Neural crest cell (in vitro differentiated cells): ENCODE measurements around the gene ASCC3. TPM values are rescaled to one million over a fixed set of nuclear protein-coding genes. Genes with fewer than 3 reads are reported as not detected.
"Not testable (repeated sequence)": the region's sequence is repeated elsewhere in the genome, so short reads cannot be mapped to it uniquely, and the experiment has no call there.

Experiments used
- DNase-seq: peaks from one replicate; pipeline ENCODE4 v3.0.0; 2021; ENCODE audit warnings: low read depth, mixed read lengths, low spot score
- H3K27ac Mint-ChIP-seq: one replicate; pipeline ENCODE4 v1.8.0; 2021; ENCODE audit warnings: mild to moderate bottlenecking, mixed read lengths; ENCODE audit not compliant: unreplicated experiment
- H3K27me3 Mint-ChIP-seq: 2 replicates; pipeline ENCODE4 v1.8.0; 2021; ENCODE audit warnings: low read depth, mild to moderate bottlenecking, mixed read lengths
- H3K36me3 Mint-ChIP-seq: 2 replicates; pipeline ENCODE4 v1.8.0; 2021; ENCODE audit warnings: low read depth, mild to moderate bottlenecking, mixed read lengths
- H3K4me1 Mint-ChIP-seq: 2 replicates; pipeline ENCODE4 v1.8.0; 2021; ENCODE audit warnings: mixed read lengths
- H3K4me3 Mint-ChIP-seq: one replicate; pipeline ENCODE4 v1.8.0; 2021; ENCODE audit warnings: mild to moderate bottlenecking, mixed read lengths
- H3K9me3 Mint-ChIP-seq: 2 replicates; pipeline ENCODE4 v1.8.0; 2021; ENCODE audit warnings: mixed read lengths
- CTCF ChIP-seq: fragments of 200-600 bp; sonication (generic); conservative IDR thresholded peaks from 2 replicates; pipeline ENCODE4 v1.5.0; 2021; ENCODE audit warnings: antibody characterized with exemption, mild to moderate bottlenecking
- total RNA-seq: library from RNA; stranded (reverse); gene quantifications from 2 replicates; pipeline ENCODE4 v1.2.1, GENCODE V29; 2021

Gene ASCC3
- total RNA-seq, 1 donor from 2014 or later: 31.4 TPM

GRCh38 chr6:100763617-100764241 lies 117.4 kb downstream of the ASCC3 start:
- H3K36me3 Mint-ChIP-seq: peaks cover 57% of the 10 kb centered on the region
- H3K27me3 Mint-ChIP-seq: no peaks in the 10 kb centered on the region
- H3K9me3 Mint-ChIP-seq: peaks cover 12% of the 10 kb centered on the region
- DNase-seq: no peak
- H3K4me1 Mint-ChIP-seq: no peaks in the 10 kb centered on the region
- H3K4me3 Mint-ChIP-seq: no peak overlapping the region
- H3K27ac Mint-ChIP-seq: no peak overlapping the region
- TF ChIP-seq CTCF: no peak

GRCh38 chr6:100761841-100762240 lies 119.3 kb downstream of the ASCC3 start:
- Mint-ChIP-seq H3K27me3 (no peaks in the 10 kb centered on the region), H3K4me3 (no peak overlapping the region), H3K4me1 (no peaks in the 10 kb centered on the region), H3K36me3 (peaks cover 70% of the 10 kb centered on the region), H3K9me3 (peaks cover 16% of the 10 kb centered on the region), H3K27ac (no peak overlapping the region)
- DNase-seq: no peak
- TF ChIP-seq CTCF: no peak

GRCh38 chr6:100758386-100758785 lies 122.7 kb downstream of the ASCC3 start:
- H3K4me1 Mint-ChIP-seq, H3K27me3 Mint-ChIP-seq, DNase-seq, H3K4me3 Mint-ChIP-seq, H3K27ac Mint-ChIP-seq, H3K9me3 Mint-ChIP-seq: not testable (repeated sequence)
- H3K36me3 Mint-ChIP-seq: peaks cover 58% of the 10 kb centered on the region

- TF ChIP-seq CTCF: no peak
- no peak overlapping the region for H3K4me3 Mint-ChIP-seq
- no peaks in the 10 kb centered on the region for H3K4me1 Mint-ChIP-seq
- H3K27me3 Mint-ChIP-seq: no peaks in the 10 kb centered on the region
- peaks cover 23% of the 10 kb centered on the region for H3K36me3 Mint-ChIP-seq
- no peak for DNase-seq
- H3K27ac Mint-ChIP-seq: no peak overlapping the region
- peaks cover 5% of the 10 kb centered on the region for H3K9me3 Mint-ChIP-seq
Measured at GRCh38 chr6:100753421-100753820, 127.7 kb downstream of the ASCC3 start.

- TF ChIP-seq CTCF: no peak
- H3K36me3 Mint-ChIP-seq: peaks cover 19% of the 10 kb centered on the region
- H3K9me3 Mint-ChIP-seq: peaks cover 3% of the 10 kb centered on the region
- H3K27me3 Mint-ChIP-seq: no peaks in the 10 kb centered on the region
- DNase-seq: no peak
- no peak overlapping the region for H3K4me3 Mint-ChIP-seq
- H3K27ac Mint-ChIP-seq: no peak overlapping the region
- H3K4me1 Mint-ChIP-seq: no peaks in the 10 kb centered on the region
Measured at GRCh38 chr6:100751590-100751989, 129.5 kb downstream of the ASCC3 start.

GRCh38 chr6:100745419-100746041 lies 135.6 kb downstream of the ASCC3 start:
- Mint-ChIP-seq H3K27ac (no peak overlapping the region), H3K27me3 (no peaks in the 10 kb centered on the region), H3K4me3 (no peak overlapping the region), H3K36me3 (peaks cover 27% of the 10 kb centered on the region), H3K9me3 (peaks cover 10% of the 10 kb centered on the region), H3K4me1 (no peaks in the 10 kb centered on the region)
- no peak for TF ChIP-seq CTCF
- no peak for DNase-seq
